GM23338 (cell line): Measurements from ENCODE around the gene LFNG. TPM values are rescaled to one million over a fixed set of nuclear protein-coding genes. Genes with fewer than 3 reads are reported as not detected.

Experiments
- ATAC-seq: fragments of 200-7000 bp; cut with Tn5 transposase; 3 replicates; pipeline ENCODE4 v1.9.1; 2020
- DNase-seq: peaks from one replicate; pipeline ENCODE4 v3.0.0-alpha.2; 2015; ENCODE audit warnings: low spot score
- H2AFZ ChIP-seq: fragments of 200-600 bp; sonication (generic); 2 replicates; pipeline ENCODE4 v1.8.0; 2016; ENCODE audit warnings: antibody characterized with exemption, mild to moderate bottlenecking, moderate library complexity
- H3F3A ChIP-seq: fragments of 200-600 bp; sonication (generic); replicated peaks from 2 replicates; pipeline ENCODE4 v1.8.0; 2017; ENCODE audit warnings: antibody characterized with exemption, mixed run types, low read depth
- H3K27ac ChIP-seq: fragments of 200-600 bp; sonication (generic); 2 replicates; pipeline ENCODE4 v1.6.1; 2016; ENCODE audit warnings: low read depth
- H3K27me3 ChIP-seq: fragments of 200-600 bp; sonication (generic); 2 replicates; pipeline ENCODE4 v1.8.0; 2016; ENCODE audit warnings: mild to moderate bottlenecking, mixed run types, moderate library complexity; ENCODE audit not compliant: insufficient read depth
- H3K36me3 ChIP-seq: fragments of 200-600 bp; sonication (generic); 2 replicates; pipeline ENCODE4 v1.8.0; 2016; ENCODE audit warnings: mild to moderate bottlenecking; ENCODE audit not compliant: insufficient read depth
- H3K4me1 ChIP-seq: fragments of 200-600 bp; sonication (generic); 2 replicates; pipeline ENCODE4 v1.8.0; 2016; ENCODE audit warnings: mild to moderate bottlenecking, moderate library complexity; ENCODE audit not compliant: insufficient read depth
- H3K4me2 ChIP-seq: fragments of 200-600 bp; sonication (generic); 2 replicates; pipeline ENCODE4 v1.7.1; 2017; ENCODE audit warnings: mixed run types
- H3K4me3 ChIP-seq: fragments of 200-600 bp; sonication (generic); 2 replicates; pipeline ENCODE4 v1.6.1; 2016; ENCODE audit warnings: mixed run types
- H3K79me2 ChIP-seq: fragments of 200-600 bp; sonication (generic); replicated peaks from 2 replicates; pipeline ENCODE4 v1.8.0; 2017; ENCODE audit warnings: mild to moderate bottlenecking; ENCODE audit not compliant: insufficient read depth
- H3K9me2 ChIP-seq: fragments of 200-600 bp; sonication (generic); 2 replicates; pipeline ENCODE4 v1.8.0; 2017; ENCODE audit not compliant: insufficient read depth
- H4K20me1 ChIP-seq: fragments of 200-600 bp; sonication (generic); replicated peaks from 2 replicates; pipeline ENCODE4 v1.8.0; 2017; ENCODE audit warnings: mild to moderate bottlenecking; ENCODE audit not compliant: insufficient read depth
- H3K27ac Mint-ChIP-seq: 2 replicates; pipeline ENCODE4 v1.8.0; 2020; ENCODE audit warnings: inconsistent platforms, mild to moderate bottlenecking, moderate library complexity, mixed read lengths
- H3K27me3 Mint-ChIP-seq: 3 replicates; pipeline ENCODE4 v1.8.0; 2022; ENCODE audit warnings: low read depth, mild to moderate bottlenecking, moderate library complexity, mixed read lengths, inconsistent platforms; ENCODE audit not compliant: insufficient read depth, poor library complexity
- H3K36me3 Mint-ChIP-seq: 3 replicates; pipeline ENCODE4 v1.8.0; 2021; ENCODE audit warnings: low read depth, mild to moderate bottlenecking, inconsistent platforms, moderate library complexity, mixed read lengths
- H3K4me1 Mint-ChIP-seq: 3 replicates; pipeline ENCODE4 v1.8.0; 2020; ENCODE audit warnings: mild to moderate bottlenecking, inconsistent platforms, mixed read lengths
- H3K4me3 Mint-ChIP-seq: 3 replicates; pipeline ENCODE4 v1.8.0; 2021; ENCODE audit warnings: moderate library complexity, mild to moderate bottlenecking, inconsistent platforms, mixed read lengths
- H3K9me3 Mint-ChIP-seq: 3 replicates; pipeline ENCODE4 v1.8.0; 2020; ENCODE audit warnings: moderate library complexity, mild to moderate bottlenecking, inconsistent platforms, mixed read lengths
- CREB1 ChIP-seq: fragments of 250-450 bp; sonication (Bioruptor Pico); IDR thresholded peaks from 2 replicates; pipeline ENCODE4 v1.5.0; 2020; ENCODE audit warnings: low read depth, mild to moderate bottlenecking, moderate library complexity
- ETS1 ChIP-seq: IDR thresholded peaks from 2 replicates; pipeline ENCODE4 v1.6.1; 2016; ENCODE audit warnings: antibody characterized with exemption
- EZH2 ChIP-seq: fragments of 200-600 bp; sonication (generic); IDR thresholded peaks from one replicate; pipeline ENCODE4 v1.8.0; 2017; ENCODE audit warnings: antibody characterized with exemption, mild to moderate bottlenecking, low read depth; ENCODE audit not compliant: unreplicated experiment
- EZH2phosphoT487 ChIP-seq: fragments of 200-600 bp; sonication (generic); IDR thresholded peaks from one replicate; pipeline ENCODE4 v1.8.1; 2018; ENCODE audit warnings: antibody characterized with exemption; ENCODE audit not compliant: unreplicated experiment
- JUNB ChIP-seq: IDR thresholded peaks from one replicate; pipeline ENCODE4 v1.6.1; 2016; ENCODE audit warnings: antibody characterized with exemption; ENCODE audit not compliant: unreplicated experiment
- NANOG ChIP-seq: IDR thresholded peaks from 2 replicates; pipeline ENCODE4 v1.6.1; 2016; ENCODE audit warnings: antibody characterized with exemption, borderline replicate concordance
- POLR2AphosphoS5 ChIP-seq: IDR thresholded peaks from 2 replicates; pipeline ENCODE4 v1.6.1; 2016; ENCODE audit warnings: antibody characterized with exemption, low read depth
- REST ChIP-seq: IDR thresholded peaks from one replicate; pipeline ENCODE4 v1.6.1; 2018; ENCODE audit warnings: antibody characterized with exemption; ENCODE audit not compliant: unreplicated experiment
- STAT1 ChIP-seq: IDR thresholded peaks from one replicate; pipeline ENCODE4 v1.6.1; 2016; ENCODE audit warnings: antibody characterized with exemption; ENCODE audit not compliant: unreplicated experiment
- ZNF114 ChIP-seq: fragments of 250-450 bp; sonication (Bioruptor Pico); IDR thresholded peaks from 2 replicates; pipeline ENCODE4 v1.5.0; 2020; ENCODE audit warnings: mild to moderate bottlenecking, moderate library complexity
- ZNF331 ChIP-seq: fragments of 250-450 bp; sonication (Bioruptor Pico); IDR thresholded peaks from 2 replicates; pipeline ENCODE4 v1.5.0; 2020; ENCODE audit warnings: low read depth, mild to moderate bottlenecking, moderate library complexity
- polyA plus RNA-seq: library from polyadenylated mRNA; unstranded; fragments of >200 nt; fragmentation: Nextera tagmentation; extraction: Ambion mirVana; gene quantifications from 2 replicates; pipeline ENCODE4 v1.2.1, GENCODE V29; 2016
- total RNA-seq: library from RNA; depleted of rRNA; stranded (reverse); fragments of >200 nt; shearing (Covaris generic); gene quantifications from 2 replicates; pipeline ENCODE4 v1.2.3, GENCODE V29; 2014
- TF ChIP-seq, protein P1 (sequence below), 2 experiments: fragments of 200-600 bp in 1 of 2; sonication (generic) in 1 of 2; conservative IDR thresholded peaks; 2 replicates each; pipeline versions ENCODE4 v1.5.1 to v1.6.1; 2016 to 2017; ENCODE audit warnings: antibody characterized with exemption in 2 of 2, low read depth in 2 of 2, mild to moderate bottlenecking in 2 of 2, moderate library complexity in 1 of 2
- TF ChIP-seq, protein P2 (sequence below): fragments of 250-450 bp; sonication (Bioruptor Pico); IDR thresholded peaks from 2 replicates; pipeline ENCODE4 v1.5.0; 2020; ENCODE audit warnings: mild to moderate bottlenecking, moderate library complexity

LFNG gene
- total and polyA plus RNA-seq, 2 experiments from 2014 or later: 1.7 to 35.4 TPM

- peaks cover 11% of the 10 kb centered on the region; the same call in 2 of the 3 replicates for H3K4me1 Mint-ChIP-seq
- Histone ChIP-seq H3F3A (0 out of 2 replicates have a peak, but pooled peaks cover 8% of the 10 kb centered on the region), H3K79me2 (no peaks in the 10 kb centered on the region), H2AFZ (no peak overlapping the region), H4K20me1 (no peaks in the 10 kb centered on the region), H3K27ac (no peak overlapping the region), H3K4me3 (no peak overlapping the region), H3K4me1 (no peaks in the 10 kb centered on the region), H3K36me3 (no peaks in the 10 kb centered on the region), H3K27me3 (no peaks in the 10 kb centered on the region), H3K4me2 (no peak overlapping the region), H3K9me2 (peaks cover 9% of the 10 kb centered on the region; the same call in 1 of the 2 replicates)
- no peak for DNase-seq
- no peaks in the 10 kb centered on the region for H3K9me3 Mint-ChIP-seq
- H3K27me3 Mint-ChIP-seq: peaks cover 8% of the 10 kb centered on the region
- H3K27ac Mint-ChIP-seq: no peak overlapping the region; the same call in 1 of the 2 replicates
- ATAC-seq: no peak
- H3K36me3 Mint-ChIP-seq: no peaks in the 10 kb centered on the region
- no peak for TF ChIP-seq ZNF331 (CRISPR knock-in tag)
- no peak for TF ChIP-seq ETS1
- TF ChIP-seq, protein P1, sequence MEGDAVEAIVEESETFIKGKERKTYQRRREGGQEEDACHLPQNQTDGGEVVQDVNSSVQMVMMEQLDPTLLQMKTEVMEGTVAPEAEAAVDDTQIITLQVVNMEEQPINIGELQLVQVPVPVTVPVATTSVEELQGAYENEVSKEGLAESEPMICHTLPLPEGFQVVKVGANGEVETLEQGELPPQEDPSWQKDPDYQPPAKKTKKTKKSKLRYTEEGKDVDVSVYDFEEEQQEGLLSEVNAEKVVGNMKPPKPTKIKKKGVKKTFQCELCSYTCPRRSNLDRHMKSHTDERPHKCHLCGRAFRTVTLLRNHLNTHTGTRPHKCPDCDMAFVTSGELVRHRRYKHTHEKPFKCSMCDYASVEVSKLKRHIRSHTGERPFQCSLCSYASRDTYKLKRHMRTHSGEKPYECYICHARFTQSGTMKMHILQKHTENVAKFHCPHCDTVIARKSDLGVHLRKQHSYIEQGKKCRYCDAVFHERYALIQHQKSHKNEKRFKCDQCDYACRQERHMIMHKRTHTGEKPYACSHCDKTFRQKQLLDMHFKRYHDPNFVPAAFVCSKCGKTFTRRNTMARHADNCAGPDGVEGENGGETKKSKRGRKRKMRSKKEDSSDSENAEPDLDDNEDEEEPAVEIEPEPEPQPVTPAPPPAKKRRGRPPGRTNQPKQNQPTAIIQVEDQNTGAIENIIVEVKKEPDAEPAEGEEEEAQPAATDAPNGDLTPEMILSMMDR (conservative IDR thresholded peaks at IDR 0.05; ENCODE audit: low read depth in 2 of 2): no peak
- no peak for TF ChIP-seq CREB1 (CRISPR knock-in tag)
- no peak for TF ChIP-seq NANOG
- no peak for TF ChIP-seq REST
- TF ChIP-seq POLR2AphosphoS5: no peak
- TF ChIP-seq, protein P2, sequence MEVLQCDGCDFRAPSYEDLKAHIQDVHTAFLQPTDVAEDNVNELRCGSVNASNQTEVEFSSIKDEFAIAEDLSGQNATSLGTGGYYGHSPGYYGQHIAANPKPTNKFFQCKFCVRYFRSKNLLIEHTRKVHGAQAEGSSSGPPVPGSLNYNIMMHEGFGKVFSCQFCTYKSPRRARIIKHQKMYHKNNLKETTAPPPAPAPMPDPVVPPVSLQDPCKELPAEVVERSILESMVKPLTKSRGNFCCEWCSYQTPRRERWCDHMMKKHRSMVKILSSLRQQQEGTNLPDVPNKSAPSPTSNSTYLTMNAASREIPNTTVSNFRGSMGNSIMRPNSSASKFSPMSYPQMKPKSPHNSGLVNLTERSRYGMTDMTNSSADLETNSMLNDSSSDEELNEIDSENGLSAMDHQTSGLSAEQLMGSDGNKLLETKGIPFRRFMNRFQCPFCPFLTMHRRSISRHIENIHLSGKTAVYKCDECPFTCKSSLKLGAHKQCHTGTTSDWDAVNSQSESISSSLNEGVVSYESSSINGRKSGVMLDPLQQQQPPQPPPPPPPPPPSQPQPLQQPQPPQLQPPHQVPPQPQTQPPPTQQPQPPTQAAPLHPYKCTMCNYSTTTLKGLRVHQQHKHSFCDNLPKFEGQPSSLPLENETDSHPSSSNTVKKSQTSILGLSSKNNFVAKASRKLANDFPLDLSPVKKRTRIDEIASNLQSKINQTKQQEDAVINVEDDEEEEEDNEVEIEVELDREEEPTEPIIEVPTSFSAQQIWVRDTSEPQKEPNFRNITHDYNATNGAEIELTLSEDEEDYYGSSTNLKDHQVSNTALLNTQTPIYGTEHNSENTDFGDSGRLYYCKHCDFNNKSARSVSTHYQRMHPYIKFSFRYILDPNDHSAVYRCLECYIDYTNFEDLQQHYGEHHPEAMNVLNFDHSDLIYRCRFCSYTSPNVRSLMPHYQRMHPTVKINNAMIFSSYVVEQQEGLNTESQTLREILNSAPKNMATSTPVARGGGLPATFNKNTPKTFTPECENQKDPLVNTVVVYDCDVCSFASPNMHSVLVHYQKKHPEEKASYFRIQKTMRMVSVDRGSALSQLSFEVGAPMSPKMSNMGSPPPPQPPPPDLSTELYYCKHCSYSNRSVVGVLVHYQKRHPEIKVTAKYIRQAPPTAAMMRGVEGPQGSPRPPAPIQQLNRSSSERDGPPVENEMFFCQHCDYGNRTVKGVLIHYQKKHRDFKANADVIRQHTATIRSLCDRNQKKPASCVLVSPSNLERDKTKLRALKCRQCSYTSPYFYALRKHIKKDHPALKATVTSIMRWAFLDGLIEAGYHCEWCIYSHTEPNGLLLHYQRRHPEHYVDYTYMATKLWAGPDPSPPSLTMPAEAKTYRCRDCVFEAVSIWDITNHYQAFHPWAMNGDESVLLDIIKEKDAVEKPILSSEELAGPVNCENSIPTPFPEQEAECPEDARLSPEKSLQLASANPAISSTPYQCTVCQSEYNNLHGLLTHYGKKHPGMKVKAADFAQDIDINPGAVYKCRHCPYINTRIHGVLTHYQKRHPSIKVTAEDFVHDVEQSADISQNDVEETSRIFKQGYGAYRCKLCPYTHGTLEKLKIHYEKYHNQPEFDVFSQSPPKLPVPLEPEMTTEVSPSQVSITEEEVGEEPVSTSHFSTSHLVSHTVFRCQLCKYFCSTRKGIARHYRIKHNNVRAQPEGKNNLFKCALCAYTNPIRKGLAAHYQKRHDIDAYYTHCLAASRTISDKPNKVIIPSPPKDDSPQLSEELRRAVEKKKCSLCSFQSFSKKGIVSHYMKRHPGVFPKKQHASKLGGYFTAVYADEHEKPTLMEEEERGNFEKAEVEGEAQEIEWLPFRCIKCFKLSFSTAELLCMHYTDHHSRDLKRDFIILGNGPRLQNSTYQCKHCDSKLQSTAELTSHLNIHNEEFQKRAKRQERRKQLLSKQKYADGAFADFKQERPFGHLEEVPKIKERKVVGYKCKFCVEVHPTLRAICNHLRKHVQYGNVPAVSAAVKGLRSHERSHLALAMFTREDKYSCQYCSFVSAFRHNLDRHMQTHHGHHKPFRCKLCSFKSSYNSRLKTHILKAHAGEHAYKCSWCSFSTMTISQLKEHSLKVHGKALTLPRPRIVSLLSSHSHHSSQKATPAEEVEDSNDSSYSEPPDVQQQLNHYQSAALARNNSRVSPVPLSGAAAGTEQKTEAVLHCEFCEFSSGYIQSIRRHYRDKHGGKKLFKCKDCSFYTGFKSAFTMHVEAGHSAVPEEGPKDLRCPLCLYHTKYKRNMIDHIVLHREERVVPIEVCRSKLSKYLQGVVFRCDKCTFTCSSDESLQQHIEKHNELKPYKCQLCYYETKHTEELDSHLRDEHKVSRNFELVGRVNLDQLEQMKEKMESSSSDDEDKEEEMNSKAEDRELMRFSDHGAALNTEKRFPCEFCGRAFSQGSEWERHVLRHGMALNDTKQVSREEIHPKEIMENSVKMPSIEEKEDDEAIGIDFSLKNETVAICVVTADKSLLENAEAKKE (CRISPR knock-in tag): no peak
- TF ChIP-seq STAT1: no peak
- no peak for TF ChIP-seq JUNB
- no peak for TF ChIP-seq EZH2
- no peak for TF ChIP-seq ZNF114
- TF ChIP-seq EZH2phosphoT487: no peak
- no peak overlapping the region for H3K4me3 Mint-ChIP-seq
Observed at GRCh38 chr7:2510130-2510776, 9.3 kb upstream of the LFNG start.
